Measurements from ENCODE around the gene ZBTB20.

GRCh38 chr3:114509756-114510155 is 637.3 kb downstream of the ZBTB20 start:
- TF ChIP-seq, protein P1, sequence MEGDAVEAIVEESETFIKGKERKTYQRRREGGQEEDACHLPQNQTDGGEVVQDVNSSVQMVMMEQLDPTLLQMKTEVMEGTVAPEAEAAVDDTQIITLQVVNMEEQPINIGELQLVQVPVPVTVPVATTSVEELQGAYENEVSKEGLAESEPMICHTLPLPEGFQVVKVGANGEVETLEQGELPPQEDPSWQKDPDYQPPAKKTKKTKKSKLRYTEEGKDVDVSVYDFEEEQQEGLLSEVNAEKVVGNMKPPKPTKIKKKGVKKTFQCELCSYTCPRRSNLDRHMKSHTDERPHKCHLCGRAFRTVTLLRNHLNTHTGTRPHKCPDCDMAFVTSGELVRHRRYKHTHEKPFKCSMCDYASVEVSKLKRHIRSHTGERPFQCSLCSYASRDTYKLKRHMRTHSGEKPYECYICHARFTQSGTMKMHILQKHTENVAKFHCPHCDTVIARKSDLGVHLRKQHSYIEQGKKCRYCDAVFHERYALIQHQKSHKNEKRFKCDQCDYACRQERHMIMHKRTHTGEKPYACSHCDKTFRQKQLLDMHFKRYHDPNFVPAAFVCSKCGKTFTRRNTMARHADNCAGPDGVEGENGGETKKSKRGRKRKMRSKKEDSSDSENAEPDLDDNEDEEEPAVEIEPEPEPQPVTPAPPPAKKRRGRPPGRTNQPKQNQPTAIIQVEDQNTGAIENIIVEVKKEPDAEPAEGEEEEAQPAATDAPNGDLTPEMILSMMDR (conservative IDR thresholded peaks at IDR 0.05 in 1 of 2, IDR thresholded peaks at IDR 0.05 in 1 of 2; ENCODE audit: low read depth in 1 of 2, low read length in 2 of 2) = no peak
- no peak for TF ChIP-seq EZH2 (IDR thresholded peaks at IDR 0.05; ENCODE audit: low read length, missing control alignments)
